Stimulated activated CD4-positive, alpha-beta T cell treated with anti-CD3 and anti-CD28 coated beads, Interleukin-4, amount 100 ng/mL, for 1 hour (primary cell): Measurements from ENCODE around the gene HOXA11.

ENCODE experiments used
- DNase-seq: peaks from one replicate; pipeline ENCODE4 v3.0.0-alpha.2; 2020

Gene HOXA11

DNA sequence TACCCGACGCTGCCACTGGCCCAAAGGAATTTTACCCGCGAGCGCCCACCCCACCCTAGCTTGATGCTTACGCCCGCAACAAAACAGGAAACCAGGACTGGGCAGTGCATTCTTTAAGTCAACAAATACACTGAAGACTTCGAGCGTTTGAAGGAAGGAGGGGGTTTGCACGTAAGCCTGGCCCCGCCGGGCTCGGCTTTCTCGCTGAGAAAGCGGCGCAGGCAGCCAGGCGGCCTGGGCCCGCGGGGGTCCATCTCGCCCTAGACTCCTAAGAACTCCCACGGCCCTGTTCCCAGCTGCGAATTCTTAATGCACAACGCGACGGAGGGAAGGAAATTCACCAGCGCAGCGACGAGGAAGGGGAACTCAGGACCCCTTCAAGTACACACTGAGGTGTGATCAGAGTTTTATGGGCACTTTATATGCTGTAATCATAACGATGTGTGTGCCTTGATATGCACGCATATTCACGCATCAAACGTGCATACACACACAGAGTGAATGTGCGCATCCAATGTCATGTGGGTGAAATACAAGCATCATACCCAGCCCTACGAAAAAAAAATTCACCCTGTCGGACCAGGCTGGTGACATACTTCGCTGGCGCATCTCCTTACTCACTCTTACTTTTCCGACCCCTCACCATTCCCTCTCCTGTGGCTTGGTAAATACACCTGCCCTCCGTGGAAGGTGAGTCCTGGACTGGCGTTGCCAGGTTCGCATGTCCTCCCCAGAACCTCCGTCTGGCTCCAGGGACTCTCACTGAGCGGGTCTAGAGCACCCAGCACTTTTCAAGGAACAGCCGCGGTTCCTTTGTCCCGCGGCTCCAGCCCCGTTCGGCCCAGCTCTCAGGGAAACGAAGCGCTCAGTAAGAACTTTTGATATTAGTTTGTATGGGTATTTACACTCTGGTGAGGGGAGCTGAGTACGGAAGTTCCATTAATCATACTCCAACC lies 20.6 kb upstream of the HOXA11 start:
- DNase-seq = no peak

DNA sequence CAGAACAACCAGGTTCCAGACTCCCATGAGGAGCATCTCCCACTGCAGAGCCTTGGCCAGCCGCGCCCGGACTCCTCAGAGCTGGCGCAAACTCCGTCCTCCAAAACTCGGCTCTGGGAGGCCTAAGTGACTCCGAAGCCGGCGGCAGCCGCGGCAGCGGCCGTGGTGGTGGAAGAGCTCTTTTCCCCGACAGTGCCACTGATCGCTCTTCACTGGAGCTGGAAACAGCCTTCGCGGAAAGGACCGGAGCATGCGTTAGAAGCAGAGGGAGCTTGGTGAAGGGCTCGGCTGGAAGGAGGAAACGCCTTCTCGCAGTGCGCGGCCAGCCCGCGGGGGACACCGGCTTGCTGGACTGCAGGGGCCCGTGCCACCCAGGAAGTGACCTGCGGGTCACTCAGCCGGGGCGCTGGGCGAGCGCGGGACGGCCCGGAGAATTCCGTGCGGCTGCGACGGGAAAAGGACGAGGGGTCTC lies 19.9 kb upstream of the HOXA11 start:
- no peak for DNase-seq

DNA sequence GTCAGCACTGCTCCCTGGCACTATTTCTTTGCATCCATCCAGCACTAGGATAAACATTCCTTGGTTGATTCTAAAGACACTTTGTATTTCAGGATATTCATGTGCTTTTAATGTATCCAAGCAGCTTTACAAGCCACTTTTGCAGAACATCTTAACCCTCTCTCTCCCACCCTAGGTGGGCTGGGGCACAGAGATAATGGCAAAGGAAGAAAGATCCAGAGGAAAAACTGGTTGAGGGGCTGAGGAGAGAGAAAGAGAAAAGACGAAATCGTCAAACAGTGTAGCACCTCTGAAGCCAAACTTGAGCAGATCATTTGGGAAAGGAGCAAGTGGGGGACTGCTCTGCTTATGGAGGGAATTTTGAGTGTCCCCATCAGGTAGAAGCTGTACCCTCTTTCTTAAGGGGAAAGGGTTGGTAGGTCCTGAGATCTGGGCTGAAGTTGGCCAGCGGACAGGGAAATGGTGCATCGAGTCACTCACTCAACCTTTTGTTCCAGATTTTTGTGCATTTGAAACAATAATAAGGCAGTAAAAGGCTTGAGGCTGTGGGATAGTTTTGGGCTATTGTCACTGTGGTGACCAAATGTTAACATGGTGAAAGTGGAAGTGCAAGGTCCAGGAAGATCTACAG lies 19.0 kb upstream of the HOXA11 start:
- no peak for DNase-seq

DNA sequence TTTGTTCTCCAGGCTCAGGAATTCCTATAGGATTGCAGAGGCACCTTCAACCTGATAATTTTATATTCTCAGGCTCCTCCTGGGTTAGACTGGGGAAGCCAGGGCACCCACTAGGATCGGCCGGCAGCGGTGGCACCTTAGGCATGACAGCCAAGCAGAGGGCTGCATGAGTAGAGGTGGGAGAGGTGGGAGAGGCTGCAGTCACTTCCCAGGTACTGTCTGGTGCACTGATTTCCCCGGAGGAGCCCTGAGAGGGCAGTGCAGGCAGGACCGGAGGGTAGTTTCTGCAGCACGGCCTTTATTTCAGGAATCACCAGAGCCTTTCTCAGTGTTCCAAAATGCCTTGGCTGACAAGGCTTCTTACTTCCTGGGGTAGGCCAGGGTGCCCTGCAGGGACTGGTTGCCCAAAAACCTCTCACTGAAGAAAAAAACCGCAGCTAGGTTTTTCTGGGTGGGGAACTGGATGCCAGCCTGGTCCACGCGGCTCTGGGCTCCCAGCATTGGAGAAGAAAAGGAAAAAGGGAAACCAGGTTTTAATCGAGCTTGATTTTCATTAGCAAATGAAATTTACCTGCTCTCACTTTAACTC lies 18.4 kb upstream of the HOXA11 start:
- DNase-seq = no peak

DNA sequence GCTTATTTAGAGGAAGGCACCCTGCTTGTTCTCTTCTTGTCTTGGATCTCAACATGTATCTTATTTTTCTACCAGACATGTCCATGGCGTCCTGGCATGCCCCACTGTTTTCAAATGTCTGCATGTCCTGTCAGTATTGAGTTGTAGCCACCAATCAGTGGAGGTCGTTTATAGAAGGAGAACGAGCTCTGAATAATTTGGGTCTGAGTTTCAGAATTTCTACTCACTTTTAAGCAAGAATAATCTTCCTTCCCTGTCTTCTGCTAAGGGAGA lies 17.8 kb upstream of the HOXA11 start:
- DNase-seq = no peak

DNA sequence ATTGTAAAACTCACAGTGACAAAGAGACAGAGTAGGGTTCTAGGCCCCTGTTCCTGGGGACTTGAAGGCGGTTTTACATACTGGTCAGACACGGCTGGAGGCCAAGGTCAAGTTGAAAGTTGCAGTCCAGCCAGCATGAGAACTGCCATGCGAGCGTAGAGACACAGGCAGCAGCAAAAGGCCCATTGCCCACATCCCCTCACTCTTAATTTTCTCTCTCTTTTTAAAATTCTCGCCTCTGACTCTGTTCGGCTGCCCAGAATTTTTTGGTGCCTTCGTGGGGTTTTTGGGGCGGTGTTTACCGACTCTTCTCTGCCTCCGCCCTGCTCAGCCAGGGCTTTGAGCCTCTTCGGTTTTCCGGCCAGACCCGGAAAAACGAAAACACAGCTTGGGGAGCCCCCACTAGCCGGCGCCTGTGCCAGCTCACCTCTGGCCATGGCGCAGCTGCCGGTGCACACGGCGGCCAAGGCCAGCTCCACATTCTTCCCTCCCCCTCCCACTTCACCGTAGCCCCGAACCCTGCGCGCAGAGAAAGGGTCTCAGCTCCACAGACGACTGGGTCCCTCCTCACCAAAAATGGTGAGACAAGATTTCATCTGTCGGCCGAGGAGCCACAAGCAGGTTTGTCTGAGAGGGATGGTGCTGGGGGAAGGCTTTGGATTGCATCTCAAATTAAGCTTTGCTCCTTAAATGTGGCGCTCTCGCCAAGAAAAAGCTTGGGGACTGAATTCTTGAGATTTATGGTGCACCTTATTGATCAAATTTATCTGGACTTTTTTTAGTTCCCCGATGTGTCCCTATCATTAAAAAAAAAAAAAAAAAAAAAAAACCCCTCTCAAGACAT lies 17.2 kb upstream of the HOXA11 start:
- no peak for DNase-seq

DNA sequence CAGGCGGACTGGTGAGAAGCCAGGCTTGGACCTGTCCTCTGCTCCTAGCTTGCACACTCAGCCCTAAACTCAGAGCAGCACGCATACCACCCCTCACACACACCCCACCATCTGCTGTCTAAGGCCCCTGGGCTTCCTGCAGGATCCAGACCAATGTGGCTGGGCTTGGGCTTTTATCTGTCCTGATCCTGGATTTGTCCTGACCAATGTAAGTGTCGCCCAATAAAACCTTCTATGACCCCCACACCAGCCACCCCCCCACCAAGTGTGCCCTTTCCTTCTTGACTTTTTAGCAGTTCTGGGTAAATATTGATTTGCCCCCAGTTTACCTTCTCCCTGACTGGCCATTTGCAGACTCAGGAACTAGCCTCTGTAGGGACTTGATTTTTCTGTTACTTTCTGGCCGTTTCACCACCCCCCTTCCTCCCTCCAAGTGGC lies 16.6 kb upstream of the HOXA11 start:
- DNase-seq = no peak

DNA sequence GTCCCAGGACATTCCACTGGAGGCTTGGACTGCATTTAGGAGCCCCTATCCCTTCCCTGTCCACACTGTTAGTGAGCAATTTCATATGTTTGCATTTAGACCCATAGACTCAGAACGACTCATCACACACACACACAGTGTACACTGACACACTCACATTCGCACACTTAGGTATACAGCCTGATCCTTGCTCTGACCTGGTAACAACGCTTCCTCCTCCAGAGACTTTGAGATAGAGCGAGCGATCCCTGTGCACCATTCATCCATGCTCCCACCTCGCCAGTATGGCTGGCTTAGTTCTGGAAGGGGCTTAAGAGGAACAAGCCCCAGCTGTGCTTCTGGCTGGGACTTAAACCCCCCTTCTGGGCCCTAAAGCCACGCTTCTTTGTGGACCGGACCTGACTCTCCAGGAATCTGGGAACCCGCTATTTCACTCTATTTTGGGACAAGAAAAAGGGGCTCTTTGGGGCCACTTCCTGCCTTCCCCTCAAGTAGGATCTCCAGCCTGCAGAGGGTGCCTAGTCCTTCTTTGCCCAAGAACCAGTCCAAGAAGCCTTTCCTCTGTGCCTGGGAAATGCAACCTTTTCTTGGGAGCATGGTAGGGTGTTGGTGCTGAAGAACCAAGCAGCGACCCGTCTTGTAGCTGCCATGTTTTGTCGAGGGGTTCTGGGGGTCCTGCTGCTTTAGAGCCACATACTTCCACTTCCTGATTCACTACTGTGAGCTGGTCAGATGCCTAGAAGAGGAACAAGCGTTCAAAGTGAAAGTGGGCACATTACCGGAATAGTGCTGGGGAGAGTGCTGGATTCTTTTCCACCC lies 15.9 kb upstream of the HOXA11 start:
- no peak for DNase-seq

DNA sequence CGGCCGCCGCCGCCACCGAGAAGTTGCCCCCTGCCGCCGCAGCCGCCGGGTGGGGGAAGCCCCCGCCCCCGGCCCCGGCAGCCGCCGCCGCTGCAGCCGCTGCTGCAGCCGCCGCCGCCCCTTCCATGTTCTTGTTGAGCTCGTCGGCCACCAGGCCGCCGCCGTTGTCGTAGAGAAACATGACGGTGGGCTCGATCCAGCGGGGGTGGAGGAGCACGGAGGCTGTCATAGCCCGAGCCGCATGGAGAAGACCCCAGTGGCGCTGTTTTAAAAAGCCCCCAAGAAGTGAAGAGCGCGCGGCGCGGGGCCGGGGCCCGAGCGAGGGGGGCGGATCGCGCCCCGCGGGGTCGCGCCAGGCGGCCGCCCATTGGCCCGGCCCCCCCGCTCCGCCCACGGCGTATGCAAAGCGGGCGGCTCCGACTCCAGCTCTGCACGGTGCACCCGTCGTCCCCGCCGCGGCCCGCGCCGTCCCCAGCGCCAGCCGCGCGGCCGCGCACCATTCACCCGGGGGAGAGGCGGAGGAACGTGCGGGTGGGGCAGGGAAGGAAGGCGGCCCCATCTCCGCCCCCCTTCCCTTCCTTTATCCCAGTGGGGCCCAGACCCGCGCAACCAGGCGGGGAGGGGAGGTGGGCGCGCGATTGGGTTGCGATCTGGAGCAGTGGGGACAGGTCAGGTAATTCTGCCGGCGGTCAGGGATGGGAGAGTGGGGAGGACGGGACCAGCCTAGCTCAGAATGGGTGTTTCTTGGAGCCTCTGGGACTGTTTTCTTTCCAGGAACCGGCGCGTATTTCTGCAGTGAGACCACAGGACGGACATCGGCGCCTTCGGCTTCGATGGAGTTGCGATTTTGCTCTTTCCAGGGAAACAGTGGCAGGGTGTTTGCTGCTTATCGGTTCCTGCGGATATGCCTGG lies 15.1 kb upstream of the HOXA11 start, which contains the start of gene HOXA13:
Gene HOXA13 (minus strand): TSS at position 243 of the 912 bp plus-strand sequence. CDS start 14 bp downstream, at position 229.
- DNase-seq = no peak

DNA sequence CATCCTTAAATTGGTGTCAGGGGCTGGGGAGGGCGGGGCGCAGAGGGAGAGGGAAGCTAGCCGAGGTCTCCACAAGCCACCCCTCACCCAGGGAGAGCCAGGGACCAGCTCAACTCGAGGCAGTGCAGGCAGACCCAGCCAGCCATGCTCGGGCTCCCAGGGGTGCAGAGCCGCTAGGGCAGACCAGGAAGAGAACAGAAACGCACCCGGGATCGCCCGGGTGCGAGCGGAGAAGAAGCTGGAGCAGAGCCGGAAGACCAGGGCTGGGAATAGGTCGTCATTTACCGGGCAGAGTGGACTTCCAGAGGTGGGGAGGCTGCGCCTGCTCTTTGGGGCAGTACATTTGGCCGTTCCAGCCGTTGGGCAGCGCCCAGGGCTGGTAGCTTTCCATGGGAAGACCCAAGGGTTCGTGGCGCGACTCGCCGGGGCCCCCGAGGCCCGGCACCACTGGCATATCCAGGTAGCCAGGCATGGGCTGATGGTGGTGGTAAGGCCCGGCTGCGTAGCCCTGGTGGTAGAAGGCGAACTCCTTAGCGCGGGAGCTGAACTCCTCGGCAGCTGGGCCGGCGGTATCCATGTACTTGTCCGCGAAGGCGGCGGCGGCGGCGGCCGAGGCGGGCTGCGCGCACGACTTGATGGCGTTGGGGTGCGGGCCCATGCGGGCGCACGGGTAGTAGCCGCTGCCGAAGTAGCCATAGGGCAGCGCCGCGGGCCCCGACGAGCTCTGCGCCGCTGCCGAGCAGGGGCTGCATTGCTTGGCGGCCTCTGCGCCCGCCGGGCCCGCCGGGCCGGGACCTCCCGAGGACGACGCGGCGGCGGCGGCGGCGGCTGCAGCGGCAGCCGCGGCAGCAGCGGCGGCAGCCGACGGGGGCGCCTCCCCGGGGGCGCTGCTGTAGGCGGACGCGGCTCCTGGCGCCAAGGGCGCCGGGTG lies 14.1 kb upstream of the HOXA11 start:
- DNase-seq = no peak

DNA sequence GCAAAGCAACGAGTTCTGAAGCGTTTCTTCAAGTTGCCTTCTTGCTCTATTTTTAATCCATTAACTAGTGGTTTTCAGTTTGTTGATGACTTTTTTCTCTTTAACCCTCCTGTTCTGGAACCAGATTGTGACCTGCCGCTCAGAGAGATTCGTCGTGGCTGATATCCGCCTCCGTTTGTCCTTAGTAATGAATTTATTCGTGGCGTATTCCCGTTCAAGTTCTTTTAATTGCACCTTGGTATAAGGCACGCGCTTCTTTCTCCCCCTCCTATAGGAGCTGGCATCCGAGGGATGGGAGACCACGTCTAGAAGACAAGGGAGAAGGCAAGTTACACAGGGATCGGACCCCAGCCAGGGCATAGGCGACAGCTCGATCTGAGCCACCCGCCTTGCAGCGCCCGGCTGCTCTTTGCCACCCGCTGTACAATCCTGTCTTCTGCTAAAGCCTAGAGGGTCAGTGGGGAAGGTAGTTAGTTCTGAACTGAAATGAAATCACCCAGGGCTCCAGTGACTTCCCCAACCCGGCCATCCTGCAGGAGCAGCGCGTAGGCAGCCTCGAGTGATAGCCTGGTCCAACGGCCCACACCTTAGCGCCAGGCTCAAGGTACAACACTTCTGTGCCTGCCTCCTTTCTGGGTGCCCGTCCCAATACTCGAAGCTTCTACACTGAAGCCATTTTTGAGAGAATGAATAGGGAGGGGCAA lies 13.3 kb upstream of the HOXA11 start:
- DNase-seq = no peak

DNA sequence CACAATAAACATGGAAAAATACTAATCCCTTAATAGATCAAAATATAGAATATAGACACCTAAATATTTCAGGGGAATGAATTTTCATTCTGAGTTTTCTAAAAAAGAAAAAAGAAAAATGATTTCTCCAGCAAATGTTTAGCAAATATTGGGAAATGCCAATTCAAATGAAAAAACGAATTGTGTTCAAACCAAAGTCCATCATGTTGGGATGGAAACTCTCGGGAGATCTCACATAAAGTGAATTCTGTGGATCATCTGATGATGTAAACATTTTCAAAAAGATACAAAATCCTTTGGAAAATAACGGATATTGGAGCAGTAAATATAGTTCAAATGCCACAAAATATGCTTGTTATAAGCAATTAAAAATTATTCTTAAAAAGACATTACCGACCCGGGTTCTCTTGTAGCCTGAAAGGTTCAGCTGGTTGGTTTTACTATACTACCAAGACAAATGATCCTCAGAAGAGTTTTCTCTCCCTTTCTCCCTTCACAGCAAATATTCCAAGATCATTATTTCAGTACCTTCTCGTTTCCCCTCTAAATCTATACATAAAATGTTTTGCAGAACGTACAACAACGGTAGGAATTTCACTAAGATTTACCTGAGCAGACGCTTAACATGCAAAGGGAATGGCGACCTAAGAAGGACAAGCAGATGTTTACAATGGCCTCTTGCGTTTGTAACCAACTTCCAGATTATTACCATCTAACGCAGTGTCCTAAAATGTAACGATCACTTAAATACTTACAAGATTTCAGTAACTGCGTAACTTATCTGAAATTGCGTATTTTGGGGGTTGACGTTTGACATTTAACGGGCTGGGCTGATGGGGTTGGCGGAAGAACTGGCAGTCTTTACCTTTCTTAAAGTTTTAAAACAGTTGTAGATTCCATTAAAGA lies 12.4 kb upstream of the HOXA11 start:
- DNase-seq = no peak

DNA sequence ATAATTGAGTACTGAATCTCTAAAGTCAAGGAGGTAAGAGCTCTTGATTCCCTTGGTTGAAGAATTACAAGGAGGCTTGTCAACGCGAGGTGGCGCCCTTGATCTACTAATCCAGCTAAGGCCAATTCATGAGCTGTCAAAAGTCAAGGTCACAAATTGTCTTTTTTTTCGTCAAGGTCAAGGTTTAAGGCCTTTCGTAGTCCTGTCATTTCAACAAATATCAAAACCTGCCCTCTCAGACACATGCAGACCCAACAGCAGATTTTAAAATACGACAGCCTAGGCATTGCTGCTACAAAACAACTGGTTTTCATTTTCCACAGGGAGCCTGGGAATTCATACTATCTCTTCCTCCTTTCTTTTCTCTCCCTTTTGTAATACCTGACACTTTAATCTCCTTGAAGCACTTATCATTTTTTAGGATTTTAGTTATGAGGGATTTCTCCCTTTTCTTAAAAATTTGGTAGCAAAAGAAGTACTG lies 11.3 kb upstream of the HOXA11 start:
- peak; percentile 90 for DNase-seq

DNA sequence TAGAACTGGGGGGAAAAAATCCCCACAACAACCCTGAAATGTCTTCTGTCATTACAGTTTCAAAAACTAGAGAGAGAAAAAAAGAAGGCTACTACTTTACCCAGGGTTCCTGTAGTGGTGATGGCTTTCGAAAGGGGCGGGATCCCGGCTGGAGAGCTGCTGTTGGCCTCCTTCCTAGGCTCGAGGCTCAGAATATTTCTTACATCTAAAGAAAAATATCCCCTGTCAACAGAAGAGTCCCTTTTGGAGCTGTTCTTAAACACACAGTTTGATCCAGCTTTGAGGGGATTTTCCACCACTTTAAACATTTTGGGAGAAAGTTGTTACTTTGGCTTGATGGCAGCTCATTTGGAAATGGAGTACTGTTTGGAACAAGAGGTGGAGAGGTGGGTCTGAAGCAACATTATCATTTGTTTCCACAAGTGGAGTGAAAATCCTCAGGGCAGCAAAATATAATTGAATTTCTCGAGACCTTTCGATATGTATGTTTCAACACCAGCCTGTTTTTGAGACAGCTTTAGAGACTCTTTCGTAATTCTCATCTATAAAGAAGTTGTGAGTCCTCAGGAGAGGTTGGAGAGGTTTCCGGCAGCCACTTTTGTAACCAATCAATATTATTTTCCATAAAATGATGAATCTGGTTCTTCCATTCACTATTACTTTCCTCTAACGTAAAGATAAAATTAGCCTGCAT lies 9.8 kb upstream of the HOXA11 start:
- DNase-seq = no peak

DNA sequence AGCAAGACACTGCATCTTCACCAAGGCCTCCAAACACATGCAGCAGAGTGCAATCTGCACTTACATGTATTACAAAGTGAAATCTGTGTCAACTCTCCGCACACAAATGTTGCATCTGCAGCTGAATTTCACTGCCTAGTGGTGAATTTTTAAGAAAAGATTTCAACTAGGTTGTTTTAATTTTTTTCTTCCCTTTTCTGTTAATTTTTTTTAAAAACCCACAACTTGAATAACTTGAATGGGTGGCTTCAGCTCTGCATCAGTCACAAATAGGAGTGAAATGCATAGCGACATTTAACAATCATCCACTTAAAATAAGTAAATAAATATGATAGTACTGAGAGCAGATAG lies 8.9 kb upstream of the HOXA11 start:
- no peak for DNase-seq

DNA sequence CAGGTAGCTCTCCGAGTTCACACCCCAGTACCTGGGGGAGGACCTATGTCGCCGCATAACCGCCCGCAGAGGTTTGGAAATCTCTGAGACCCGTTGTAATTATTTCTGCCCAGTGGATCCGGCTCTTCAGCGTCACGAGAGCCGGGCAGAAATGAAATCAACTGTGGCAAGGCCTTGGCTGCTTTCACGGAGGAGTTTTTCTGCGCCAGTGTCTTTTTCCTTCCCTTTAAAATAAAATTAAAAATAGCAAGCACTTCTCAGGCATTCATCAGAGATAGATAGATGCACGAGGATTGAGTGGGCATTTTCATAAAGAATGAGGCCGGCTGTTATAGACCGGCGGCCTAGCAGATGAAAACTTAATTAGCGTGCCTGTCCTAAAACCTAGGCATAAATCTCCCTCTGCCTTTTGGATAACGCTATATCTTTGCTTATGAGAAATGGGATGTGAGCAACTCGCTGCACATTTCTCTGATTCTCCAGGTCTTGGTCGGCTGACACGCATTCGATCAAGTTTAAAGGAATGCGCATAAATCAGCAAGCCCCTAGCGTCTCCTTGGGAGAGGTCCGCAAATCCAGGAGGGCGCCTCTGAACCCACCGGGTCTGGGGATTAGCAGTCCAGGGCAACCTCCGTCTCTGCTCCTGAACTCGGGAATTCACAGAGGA lies 8.4 kb upstream of the HOXA11 start:
- no peak for DNase-seq
